HCEC 1CT (cell line): ENCODE results near the gene KPNA4.

Experiments used
- DNase-seq: peaks from one replicate; pipeline ENCODE4 v3.0.0-alpha.2; 2017

Gene KPNA4

GRCh38 chr3:160448845-160449635 lies 116.3 kb downstream of the KPNA4 start:
- DNase-seq: no peak

- peak; percentile 60 for DNase-seq
Measured at GRCh38 chr3:160447544-160447943, 117.8 kb downstream of the KPNA4 start.

DNA sequence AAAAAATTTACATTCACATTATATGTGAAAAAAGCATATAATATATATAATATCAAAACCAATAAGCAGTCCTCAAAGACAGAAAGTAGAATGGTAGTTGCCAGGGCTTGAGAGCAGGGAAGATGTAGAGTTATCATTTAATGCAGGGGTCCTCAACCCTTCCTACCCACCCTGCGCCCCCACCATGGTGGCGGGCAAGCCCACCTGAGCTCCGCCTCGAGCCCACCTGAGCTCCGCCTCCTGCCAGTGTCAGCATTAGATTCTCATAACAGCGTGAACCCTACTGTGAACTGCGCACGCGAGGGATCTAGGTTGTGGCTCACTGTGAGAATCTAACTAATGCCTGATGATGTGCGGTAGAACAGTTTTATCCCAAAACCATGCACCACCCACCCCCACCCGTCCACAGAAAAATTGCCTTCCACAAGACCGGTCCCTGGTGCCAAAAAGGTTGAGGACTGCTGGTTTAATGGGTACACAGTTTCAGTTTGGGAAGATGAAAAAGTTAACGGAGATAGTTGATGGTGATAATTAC lies 118.8 kb downstream of the KPNA4 start:
- no peak for DNase-seq

GRCh38 chr3:160445854-160446253 lies 119.5 kb downstream of the KPNA4 start:
- DNase-seq: no peak
